A549 (cell line): Measurements from ENCODE around the gene ARPC5L.

Source experiments
- NPAS2 ChIP-seq: fragments of 250-450 bp; sonication (Bioruptor Pico); IDR thresholded peaks from 2 replicates; pipeline ENCODE4 v1.8.0; 2022; ENCODE audit warnings: mild to moderate bottlenecking, moderate library complexity, borderline replicate concordance
- TF ChIP-seq, protein P1 (sequence below): fragments of 200-600 bp; sonication (generic); IDR thresholded peaks from 2 replicates; pipeline ENCODE4 v1.6.1; 2016; ENCODE audit warnings: antibody characterized with exemption, mild to moderate bottlenecking, moderate library complexity

DNA sequence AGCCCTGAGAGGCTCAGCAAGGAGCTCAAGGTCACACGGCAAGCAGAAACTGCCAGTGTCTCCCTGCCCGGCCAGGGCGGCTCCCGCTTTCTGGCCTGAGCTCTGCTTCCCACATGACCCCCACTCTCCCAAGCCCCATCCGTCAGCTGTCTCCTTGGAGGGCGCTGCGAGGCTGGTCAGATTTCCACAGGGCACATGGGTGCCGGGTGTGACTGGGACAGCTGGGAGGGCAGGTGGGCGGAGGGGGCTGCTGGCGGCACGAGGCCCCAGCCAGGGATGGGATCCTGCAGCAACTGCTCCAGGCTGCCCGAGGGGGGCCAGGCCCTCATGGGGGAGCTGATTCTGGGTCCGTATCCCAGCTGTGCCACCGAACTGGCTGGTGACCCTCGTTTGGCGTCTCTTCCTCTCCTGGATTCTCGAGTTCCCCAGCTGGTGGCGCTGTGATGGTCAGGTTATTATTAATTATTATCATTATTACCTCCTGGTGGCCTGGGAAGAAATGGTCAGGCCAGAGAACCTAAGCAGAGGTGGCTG, 21.6 kb upstream of the ARPC5L start:
- TF ChIP-seq NPAS2 (CRISPR knock-in tag), result no peak
- TF ChIP-seq, protein P1, sequence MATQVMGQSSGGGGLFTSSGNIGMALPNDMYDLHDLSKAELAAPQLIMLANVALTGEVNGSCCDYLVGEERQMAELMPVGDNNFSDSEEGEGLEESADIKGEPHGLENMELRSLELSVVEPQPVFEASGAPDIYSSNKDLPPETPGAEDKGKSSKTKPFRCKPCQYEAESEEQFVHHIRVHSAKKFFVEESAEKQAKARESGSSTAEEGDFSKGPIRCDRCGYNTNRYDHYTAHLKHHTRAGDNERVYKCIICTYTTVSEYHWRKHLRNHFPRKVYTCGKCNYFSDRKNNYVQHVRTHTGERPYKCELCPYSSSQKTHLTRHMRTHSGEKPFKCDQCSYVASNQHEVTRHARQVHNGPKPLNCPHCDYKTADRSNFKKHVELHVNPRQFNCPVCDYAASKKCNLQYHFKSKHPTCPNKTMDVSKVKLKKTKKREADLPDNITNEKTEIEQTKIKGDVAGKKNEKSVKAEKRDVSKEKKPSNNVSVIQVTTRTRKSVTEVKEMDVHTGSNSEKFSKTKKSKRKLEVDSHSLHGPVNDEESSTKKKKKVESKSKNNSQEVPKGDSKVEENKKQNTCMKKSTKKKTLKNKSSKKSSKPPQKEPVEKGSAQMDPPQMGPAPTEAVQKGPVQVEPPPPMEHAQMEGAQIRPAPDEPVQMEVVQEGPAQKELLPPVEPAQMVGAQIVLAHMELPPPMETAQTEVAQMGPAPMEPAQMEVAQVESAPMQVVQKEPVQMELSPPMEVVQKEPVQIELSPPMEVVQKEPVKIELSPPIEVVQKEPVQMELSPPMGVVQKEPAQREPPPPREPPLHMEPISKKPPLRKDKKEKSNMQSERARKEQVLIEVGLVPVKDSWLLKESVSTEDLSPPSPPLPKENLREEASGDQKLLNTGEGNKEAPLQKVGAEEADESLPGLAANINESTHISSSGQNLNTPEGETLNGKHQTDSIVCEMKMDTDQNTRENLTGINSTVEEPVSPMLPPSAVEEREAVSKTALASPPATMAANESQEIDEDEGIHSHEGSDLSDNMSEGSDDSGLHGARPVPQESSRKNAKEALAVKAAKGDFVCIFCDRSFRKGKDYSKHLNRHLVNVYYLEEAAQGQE, result no peak
